Suppressor macrophage treated with lipopolysaccharide for 1 hour (primary cell): ENCODE results near the gene TP53TG5.
A peak's percentile ranks its signal among the peaks of the same experiment; 100 is the strongest.

Source experiments
- DNase-seq, 3 donors: peaks; one replicate each; pipeline ENCODE4 v3.0.0-alpha.2; 2020 to 2022

Gene TP53TG5

DNA sequence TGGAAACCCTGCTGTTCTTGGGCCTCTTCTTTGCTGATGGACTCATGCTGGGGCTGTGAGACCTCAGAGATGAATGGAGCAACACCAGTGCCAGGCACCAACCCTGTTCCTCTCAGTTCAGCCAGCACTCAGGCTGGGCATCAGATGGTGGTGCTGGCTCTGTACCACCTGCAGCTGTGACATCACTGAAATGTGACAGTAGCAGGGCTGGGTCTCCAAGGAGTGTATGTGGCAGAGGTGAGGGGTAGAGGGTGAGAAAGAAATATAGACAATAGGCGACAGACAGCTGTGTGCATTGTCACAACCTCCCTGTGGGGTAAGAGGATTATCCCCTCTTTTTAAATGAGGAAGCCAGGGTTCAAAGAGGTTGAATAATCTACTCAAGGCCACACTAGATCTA, at the start of gene TP53TG5:
TP53TG5 (minus strand) TSS at position 135 of the 400 bp plus-strand sequence; CDS start at position 46, 89 bp downstream.
- no peak for DNase-seq

DNA sequence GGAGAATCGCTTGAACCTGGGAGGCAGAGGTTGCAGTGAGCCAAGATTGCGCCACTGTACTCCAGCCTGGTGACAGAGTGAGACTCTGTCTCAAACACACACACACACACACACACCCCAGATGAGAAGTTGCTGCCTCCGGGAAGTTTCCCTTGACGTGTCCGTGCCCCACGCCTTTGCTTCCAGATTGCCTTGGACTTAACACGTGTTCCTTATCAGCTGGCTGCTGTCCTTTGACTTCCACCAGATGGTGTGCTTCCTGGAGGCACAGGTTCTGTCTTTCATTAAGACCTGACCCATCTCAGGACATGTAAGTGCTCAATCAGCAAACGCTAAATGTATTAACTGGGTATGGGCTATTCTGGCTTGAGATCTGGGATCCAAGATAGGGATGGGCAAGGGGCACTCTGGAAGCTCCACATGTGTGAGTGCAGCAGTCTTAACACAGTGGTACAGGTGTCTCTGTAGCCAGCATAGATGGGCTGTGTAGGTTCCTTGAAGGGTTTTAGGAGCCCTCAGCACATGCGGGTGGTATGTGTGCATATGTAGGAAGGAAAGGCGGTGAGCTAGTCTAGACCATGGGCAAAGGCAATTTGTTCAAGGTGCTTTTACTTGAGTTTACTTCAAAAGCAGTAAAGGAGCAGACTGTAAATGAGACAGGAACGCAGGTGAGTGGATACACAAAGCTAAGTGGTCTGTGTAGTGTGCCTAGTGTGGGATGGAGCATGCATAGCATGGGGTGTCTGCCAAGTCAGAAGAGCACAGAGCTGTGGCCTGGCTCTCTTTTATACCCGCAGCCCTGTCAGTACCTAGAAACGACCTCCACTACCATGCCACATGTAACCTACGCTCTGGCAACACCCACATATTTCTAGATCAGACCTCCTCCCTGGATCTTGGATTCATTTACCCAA, 49.4 kb upstream of the TP53TG5 start:
- no peak for DNase-seq

GRCh38 chr20:45426320-45427016, 48.3 kb upstream of the TP53TG5 start:
- peak; percentile 31 to 59 (median 37) for DNase-seq

GRCh38 chr20:45425561-45425960, 47.4 kb upstream of the TP53TG5 start:
- no peak for DNase-seq

- no peak for DNase-seq
These were observed 45.6 kb upstream of the TP53TG5 start for GRCh38 chr20:45423700-45424099.

DNA sequence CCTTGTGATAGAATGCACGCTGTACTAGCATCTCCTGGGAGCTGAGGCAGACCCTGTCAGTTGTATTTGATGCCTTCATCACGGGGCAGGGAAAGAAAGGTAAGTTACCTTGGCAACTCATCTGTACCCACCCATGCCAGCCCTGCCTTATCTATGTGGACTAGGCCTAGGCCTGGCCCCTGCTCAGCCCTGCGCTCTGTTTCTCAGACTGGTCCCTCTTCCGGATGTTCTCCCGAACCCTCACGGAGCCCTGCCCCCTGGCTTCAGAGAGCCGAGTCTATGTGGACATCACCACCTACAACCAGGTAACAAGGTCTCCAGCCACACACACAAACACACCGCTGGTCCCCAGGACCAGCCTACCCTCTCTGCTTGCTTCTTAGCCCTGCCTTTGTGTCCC, 42.0 kb upstream of the TP53TG5 start:
- DNase-seq, result no peak

DNA sequence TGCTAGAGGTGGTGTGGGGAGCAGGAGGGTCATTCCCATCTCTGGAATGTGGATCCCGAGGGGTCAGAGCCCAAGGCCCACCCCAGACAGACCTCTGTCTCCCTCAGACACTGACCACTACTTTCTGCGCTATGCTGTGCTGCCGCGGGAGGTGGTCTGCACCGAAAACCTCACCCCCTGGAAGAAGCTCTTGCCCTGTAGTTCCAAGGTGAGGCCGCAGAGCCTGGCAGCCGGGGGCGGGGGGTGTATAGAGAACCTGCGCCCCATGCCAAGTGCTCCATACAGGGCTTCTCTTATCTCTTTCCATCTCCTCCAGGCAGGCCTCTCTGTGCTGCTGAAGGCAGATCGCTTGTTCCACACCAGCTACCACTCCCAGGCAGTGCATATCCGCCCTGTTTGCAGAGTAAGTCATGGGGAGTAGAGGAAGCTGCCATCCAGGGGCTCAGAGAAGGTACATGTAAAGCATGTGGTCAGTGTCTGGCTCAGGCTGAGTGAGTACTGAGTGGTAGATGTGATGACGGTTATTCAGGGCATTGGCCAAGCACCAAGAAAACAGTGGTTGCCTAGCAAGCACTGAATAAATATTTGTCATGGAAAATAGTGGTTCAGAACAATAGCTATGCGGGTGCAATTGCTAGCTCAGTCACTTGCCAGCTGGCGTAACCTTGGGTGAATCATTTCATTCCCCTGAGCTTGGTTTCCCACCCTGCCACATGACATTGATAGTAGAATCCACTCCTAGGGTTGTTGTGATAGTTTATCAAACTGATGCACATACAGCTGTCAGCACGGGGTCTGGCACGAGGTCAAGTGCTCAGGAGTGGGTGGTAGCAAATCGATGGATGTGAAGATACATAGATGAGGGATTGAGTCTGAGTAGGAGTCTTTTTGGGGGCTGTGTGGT, 41.3 kb upstream of the TP53TG5 start:
- no peak for DNase-seq

DNA sequence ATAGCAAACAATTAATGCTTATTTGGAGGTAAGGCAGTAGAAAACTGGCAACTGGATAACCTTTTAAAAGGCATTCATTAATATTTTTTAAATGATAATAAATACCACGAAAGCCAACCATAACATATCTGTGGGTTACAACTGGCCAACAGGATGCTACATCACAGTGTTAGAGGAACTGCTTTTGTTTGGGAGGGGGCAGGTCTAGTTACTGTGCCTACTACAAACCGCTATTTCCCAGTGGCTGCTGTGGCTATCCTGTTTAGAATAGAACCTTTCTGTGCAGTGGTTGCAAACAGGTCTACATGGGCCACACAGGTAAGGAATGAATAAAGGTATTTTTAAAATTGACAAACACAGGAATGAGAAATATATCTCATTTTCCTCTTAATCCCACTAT, 38.8 kb upstream of the TP53TG5 start:
- no peak for DNase-seq

DNA sequence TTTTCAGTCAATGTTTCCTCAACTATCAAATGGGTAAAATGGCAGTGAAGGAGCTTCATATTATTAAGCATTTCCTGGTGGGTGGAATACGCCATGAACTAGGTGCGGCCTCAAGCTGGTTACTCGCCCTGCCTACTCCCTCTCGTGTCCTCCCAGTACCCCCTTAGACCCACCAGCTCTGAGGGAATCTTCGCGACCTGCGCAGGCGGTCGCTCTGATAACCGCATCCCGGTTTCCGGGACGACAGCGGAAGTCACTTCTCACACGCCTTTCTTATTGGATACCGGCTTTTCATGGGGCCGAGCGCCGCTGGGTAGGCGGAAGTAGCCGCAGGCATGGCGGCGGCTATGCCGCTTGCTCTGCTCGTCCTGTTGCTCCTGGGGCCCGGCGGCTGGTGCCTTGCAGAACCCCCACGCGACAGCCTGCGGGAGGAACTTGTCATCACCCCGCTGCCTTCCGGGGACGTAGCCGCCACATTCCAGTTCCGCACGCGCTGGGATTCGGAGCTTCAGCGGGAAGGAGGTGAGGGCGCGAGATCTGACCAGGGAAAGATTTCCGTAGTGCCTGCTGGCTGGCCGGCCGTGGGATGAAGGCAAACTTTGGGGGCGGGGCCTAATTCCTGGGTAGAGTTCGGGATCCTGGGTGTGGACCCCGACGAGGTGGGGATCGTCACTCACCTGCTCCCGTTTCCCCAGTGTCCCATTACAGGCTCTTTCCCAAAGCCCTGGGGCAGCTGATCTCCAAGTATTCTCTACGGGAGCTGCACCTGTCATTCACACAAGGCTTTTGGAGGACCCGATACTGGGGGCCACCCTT, 37.9 kb upstream of the TP53TG5 start, which contains the start of gene PIGT:
PIGT (plus strand) TSS at position 320 of the 816 bp plus-strand sequence; CDS start at position 336, 16 bp downstream.
- peak; percentile 89 to 92 (median 89) for DNase-seq

GRCh38 chr20:45413479-45413878, 35.4 kb upstream of the TP53TG5 start:
- DNase-seq, result no peak

DNA sequence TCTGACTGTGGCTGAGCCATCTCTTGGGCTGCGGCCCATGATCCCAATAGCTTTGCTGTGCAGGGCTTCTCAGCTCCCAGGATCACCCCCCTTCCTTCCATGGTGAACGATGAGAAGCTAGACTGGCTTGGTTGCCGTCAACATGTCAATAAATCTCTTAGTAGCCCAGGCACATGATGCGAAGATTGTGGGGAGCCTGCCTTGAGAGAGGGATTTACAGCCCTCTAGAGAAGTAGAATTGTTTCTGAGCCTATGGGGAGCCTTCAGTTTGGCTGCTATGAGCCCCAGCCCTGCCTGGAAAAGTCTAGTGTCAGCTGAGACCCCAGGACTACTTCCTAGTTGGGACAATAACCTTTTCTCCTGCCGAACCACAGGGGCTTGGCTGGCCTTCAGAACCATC, 34.5 kb upstream of the TP53TG5 start:
- no peak for DNase-seq

- no peak for DNase-seq
These were observed 32.8 kb upstream of the TP53TG5 start for GRCh38 chr20:45410887-45411286.

GRCh38 chr20:45409521-45410272, 31.6 kb upstream of the TP53TG5 start:
- DNase-seq, result peak in 1 of 3 donors; percentile 12

GRCh38 chr20:45408646-45409213, 30.6 kb upstream of the TP53TG5 start:
- peak; percentile 86 to 91 (median 89) for DNase-seq

DNA sequence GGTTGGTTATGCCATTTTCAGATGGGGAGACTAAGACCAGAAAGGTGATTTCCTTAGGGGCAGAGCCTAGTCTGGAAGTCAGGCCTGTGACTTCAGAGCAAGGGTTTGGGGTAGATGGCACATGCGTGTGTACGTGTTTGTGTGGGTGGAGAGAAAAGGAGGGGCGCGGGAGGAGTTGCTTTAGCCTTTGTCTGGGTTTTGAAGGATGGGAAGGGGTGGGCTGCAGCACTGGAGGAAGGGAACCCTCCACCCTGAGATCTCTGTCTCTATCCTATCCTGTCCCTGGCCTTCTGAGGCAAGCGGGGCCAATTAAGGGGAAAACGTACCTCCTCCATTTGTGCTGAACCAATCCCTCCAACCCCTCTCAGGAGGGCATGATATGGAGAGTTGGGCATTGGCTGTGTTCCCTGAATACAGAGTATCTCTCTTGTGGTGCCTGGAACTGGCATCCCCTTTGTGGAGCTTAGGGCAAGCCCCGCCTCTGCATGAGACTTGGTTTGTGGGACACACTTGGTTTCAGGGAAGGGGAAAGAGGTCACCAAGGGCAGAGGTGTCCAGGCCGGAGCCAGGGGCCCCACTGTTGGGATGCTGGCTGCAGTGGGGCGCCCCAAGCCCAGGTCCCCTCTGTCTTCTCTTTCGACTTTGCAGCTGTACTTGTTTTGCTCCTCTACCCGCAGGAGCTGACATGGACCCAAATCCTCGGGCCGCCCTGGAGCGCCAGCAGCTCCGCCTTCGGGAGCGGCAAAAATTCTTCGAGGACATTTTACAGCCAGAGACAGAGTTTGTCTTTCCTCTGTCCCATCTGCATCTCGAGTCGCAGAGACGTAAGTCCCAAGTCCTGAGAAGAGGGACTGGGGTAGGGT, 29.9 kb upstream of the TP53TG5 start, which contains the start of gene DBNDD2:
DBNDD2 (plus strand) TSS at position 507 of the 863 bp plus-strand sequence; CDS start at position 686, 179 bp downstream.
- peak in 1 of 3 donors; percentile 6 for DNase-seq

- peak; percentile 16 to 28 (median 26) for DNase-seq
These were observed 29.1 kb upstream of the TP53TG5 start for GRCh38 chr20:45407067-45407745.

DNA sequence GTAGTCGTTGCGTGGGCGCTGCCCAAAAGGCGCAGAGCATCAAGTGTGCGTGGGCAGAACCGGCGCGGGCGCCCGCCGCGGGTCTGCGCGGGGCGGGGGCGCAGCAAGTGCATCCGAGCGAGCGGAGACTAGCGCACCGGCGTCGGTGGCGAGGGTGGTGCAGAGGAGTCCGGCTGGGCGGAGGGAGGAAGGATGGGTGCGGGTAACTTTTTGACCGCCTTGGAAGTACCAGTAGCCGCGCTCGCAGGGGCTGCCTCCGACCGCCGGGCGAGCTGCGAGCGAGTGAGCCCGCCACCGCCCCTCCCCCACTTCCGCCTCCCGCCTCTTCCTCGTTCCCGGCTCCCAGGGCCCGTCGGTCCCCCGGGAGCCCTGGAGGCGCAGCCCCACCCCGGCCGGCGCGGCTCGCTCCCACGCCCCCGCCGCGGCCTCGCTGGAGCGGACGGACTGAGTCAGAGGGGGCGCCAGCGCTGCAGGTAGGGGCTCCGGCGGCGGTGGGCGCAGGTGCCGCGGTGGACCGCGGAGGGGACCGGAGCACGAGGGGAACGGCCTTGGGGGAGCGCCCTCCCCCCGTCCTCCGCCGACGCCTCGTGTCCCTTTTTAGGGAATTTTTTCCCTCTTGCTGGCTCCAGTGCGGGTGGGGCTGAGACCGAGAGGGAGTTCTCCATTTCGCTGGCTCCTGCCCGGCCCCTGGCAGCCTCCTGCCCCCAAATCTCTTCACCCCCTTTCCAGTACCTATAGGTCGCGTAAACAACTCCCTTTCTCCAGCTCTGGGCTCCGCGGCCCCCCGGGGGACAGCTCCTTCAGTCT, 28.3 kb upstream of the TP53TG5 start:
- DNase-seq, result peak; percentile 38 to 80 (median 49)
